NCI-H1417 treated with DMSO at 0.1 percent for 48 hours (cell line): ENCODE results near the gene LINS1.
A peak's percentile ranks its signal among the peaks of the same experiment; 100 is the strongest.

Source experiments
- DNase-seq: peaks from one replicate; lab custom pipeline; 2025; lab: John Stamatoyannopoulos, UW

The LINS1 gene, protein sequence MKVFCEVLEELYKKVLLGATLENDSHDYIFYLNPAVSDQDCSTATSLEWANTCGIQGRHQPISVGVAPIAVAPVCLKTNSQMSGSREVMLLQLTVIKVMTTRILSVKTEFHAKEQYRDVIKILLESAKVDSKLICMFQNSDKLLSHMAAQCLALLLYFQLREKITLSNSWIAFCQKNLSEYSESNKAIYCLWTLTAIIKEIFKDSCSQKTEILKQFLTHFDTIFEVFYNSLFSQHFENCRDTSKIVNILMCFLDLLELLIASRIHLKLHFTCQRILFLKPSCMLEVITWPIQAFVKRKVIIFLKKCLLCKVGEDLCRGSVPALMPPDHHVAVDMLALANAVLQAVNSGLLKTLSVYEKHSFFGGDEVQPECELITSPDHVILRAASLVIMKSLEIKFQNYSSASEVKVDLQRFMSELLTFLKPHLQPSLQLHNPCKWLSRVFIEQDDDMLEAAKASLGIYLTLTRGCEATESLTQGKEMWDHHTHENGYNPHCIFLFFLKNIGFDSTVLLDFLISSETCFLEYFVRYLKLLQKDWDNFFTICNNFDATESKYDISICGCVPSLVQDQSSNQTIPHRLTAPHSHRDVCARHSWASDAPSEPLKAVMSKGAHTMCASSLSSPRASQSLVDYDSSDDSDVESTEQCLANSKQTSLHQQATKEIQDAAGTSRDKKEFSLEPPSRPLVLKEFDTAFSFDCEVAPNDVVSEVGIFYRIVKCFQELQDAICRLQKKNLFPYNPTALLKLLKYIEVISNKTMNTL

DNA sequence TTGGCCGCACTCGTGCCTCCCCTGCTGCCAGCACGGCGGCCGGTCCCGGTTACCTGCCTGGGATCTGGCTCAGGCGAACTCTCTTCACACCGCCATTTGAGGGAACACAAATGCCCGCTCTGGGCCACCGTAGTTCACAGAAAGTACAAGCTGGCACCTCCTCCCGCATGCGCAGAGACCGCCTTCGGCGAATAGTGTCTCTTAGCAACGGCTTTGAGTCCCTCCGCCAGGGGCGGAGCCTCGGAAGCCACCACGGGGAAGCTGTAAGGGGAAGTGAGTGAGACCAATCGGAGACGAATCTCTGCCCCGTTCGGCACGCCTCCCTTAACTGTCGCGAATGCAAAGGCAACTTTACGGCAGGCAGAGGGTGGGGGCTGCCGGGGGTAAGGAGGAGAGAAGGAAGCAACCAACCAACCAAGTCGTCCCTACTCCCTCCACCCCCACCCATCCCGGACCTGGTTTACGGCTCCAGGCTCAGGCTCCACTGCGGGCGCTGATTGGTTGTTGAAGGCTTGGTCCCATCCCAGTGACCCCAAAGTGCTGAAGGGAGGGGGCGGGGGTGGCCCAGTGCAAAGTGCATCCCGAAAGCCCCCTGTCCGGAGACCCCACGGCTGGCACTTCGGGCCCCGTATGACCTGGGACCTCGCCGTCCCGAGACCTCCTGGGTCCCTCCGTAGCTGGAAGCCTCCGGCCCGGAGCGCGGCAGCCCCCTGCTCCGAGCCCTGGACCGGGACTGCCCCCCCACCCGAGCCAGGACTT lies at the start of gene LINS1, which contains the start of gene ASB7:
TSS of gene LINS1 (minus strand) at position 121 of the 759 bp plus-strand sequence. CDS start 21,342 bp downstream, outside the sequence.
TSS of gene ASB7 (plus strand) at position 526 of the 759 bp plus-strand sequence. CDS start 9,628 bp downstream, outside the sequence.
- DNase-seq: peak; percentile 99

DNA sequence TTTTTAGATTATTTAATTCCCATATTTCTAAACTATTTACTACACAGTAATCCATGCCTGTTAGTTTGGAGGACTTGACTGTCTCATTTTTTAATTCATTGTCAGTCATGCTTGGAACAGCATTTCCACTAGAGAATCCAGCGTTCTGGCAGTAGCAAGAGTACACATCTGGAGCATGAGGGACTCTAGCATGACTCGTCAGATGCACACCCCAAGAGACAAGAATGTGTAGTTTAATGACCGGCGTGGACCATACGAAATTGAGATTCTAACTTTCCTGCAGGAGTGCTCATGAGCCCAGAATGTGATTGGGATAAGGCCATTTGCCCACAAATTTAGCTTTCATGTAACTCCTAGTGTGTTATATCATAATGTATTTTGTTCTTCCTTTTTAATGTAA lies 49.3 kb upstream of the LINS1 start:
- no peak for DNase-seq

DNA sequence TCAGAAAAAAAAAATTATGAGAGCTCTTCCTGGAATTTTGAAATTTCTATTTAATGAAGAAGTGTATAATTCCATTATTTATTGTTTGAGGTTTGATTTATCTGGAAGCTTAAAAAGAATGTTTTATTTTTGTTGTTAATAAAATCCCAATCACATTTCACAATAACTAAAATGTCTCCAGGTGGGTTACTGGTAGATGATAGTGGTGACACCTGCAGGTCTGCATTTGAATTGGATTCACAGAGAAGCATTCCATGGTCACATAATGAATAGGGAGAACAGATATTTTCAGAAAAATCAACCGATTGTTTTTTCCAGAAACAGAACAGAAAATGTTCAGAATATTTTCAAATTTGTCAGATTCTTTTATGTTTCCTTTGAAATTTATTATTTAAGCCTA lies 48.7 kb upstream of the LINS1 start:
- DNase-seq: no peak

DNA sequence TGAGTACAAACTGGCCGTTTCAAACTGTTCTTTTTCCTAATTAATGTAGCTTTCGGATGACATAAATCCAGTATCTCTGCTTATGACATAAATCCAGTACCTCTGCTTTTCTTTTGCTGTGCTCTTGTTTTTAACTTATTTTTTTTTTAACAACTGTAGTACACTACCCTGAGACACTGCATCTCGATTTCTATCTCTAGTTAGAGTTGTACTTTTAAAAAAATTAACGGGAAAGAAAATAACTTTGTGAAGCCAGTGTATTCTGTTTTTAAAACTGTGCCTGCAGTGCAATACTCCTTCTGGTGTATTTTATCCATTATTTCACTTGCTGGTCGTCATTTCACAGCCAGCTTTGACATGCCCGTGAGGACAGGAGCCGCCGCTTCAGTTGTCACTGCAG lies 47.0 kb upstream of the LINS1 start:
- DNase-seq: no peak

DNA sequence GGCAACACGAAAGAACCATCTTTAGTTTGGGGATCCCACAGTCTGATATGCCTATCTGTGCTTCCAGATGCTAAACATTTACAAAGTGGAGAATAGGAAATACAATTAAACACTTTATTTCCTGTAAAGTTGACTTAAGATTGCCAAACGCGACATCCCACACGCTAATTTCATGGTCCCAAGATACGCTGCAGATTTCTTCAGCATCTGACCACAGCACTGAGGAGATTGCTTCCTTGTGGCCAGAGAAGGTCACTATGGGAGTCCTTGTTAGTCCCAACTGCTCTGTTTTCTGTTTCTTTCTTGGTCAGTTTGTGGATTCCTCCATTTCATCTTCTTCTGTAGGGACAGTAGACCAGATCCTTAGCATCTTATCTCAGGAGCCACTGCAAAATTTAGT lies 43.7 kb upstream of the LINS1 start:
- no peak for DNase-seq

DNA sequence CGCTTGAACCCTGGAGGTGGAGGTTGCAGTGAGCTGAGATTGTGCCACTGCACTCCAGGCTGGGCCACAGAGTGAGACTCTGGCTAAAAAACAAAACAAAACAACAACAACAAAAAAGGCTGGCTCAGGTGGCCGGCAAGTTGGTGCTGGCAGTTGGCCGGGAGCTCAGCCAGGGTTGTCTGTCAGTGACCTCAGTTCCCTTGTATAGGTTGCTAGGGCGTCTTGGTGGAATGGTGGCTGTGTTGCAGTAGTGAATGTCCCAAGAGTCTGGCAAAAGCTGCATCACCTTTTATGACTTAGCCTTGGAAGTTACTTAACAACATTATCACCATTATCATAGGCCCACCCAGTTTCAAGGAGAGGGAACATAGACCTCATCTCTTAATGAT lies 41.0 kb upstream of the LINS1 start:
- DNase-seq: no peak

DNA sequence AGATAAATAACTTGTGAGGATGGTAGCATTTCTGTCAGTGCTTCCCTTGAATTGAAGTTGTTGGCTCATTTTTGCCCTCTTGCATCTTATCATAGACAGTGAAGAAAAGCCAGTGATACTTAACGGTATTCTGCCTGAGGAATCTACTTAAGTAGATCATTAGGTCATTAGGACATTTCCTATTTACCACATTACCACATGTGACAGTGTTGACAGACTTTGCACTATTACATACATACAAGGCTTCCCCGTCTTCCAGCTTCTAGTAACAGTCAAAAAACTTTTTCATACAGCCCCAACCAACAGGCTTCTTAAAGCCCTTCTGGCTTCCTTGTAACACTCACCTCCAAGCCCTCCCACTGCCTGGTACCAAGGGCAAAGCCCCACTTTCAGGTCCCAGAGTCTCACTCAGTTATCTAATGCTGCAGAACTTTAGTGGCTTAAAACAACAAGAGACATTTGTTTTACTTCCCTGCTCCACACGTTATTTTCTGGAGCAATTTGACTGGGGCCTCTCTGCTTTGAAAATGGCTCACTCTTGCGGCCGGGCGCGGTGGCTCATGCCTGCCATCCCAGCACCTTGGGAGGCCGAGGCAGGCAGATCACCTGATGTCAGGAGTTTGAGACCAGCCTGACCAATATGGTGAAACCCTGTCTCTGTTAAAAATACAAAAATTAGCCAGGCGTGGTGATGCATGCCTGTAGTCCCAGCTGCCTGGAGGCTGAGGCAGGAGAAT lies 40.4 kb upstream of the LINS1 start:
- DNase-seq: no peak

DNA sequence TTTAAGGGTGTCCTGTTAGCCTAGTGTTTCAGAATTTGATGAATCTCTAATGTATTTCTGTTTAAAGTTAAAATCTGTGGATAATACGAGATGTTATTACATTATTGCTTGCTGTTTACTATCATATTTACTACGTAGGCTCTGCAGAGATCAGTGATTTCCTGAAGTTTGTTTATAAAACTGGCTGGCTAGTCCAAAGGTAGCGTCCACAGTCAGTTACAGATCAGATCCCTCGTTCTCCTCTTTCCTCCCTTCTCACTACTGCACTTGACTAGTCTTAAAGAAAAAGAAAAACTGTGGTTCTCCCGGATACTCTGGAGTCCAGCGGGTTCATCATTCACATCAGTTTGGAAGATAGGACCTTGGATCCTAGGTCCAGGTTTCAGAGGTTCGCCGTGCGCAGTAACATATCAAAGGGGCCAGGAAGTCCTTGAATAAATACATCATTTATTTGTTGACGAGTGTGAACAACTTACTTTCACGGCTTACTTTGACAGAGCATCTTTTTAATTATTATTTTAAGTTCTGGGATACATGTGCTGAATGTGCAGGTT lies 36.3 kb upstream of the LINS1 start:
- DNase-seq: no peak

DNA sequence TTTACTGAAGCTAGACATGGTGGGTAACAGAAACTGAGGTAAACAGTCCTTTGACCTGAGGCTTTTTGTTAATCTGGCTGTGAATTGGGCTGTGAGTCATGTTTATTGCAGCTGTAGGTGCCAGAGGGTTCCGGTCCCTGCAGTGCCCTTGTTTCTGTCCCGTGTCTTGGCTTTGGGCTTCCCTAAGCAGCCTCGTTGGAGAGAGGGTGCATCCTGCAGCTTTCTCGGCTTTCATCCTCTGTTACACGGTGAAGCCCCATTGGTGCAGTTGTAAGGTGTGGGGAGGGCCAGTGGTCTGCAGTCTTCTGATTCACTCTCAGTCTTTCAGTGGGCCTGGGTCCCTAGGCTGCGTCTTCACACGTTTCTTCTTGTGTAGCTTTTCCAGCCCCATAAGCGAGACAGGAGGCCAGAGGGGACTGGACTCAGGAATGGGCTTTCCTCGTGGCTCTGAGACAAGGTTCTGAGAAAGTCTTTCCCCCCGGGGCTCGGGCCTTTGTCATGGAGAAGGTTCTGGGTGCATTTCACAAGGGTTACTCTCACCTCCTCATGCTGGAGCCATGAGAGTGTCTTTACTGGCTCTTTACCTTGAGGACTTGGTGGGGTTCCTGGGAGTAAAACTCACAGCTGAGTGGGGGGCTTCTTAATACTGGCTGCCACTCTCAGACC lies 33.6 kb upstream of the LINS1 start:
- DNase-seq: no peak

DNA sequence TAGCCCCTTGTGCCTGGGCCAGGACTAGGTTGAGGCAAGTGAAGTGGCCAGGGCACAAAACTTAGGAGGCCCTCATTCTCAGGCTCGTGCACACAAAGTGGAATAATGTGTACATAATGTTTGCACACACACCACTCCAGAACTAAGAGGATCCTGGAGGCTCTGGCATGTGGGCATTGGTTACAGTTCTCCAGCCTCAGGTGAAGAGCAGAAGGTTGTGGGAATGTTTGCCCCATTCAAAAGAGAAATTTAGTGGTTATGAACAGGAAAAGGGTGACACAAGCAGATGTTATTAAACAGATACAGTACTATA lies 31.7 kb upstream of the LINS1 start:
- no peak for DNase-seq

DNA sequence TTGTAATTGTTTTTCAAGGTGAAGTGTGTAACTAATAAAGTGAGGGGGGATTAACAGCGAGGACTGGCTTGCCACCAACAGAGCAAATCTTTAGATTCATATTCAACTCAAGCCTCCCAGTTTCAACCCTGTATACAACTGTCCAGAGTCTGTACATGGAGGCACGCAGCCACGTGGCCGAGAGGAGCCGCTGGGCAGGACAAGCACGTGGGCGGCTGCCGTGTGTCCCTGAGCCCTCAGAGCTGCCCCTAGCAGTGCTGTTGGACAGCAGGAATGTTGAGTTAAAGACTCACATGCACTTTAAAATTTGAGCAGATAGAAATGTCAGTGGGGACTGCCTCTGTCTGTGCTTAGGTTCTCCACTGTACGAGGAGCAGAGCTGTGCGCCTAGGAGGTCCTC lies 29.8 kb upstream of the LINS1 start:
- no peak for DNase-seq

DNA sequence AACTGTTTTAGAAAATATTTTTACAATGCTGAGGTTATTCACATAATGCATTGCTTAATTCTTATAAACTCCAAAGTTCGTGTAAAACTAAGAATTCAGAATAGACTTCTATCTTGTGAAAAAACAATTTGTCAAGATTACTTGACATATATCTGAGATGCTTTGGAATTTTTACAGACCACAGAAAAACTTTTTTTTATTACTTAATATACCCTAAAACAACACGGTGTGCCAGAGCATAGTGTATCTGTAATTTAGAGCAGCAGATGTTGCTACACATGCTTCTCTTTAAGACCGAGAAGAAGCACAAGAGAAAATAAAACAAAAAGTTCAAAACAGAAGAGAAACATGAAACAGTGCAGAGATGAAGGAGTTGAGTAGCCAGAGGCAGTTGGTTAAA lies 26.8 kb upstream of the LINS1 start:
- no peak for DNase-seq

DNA sequence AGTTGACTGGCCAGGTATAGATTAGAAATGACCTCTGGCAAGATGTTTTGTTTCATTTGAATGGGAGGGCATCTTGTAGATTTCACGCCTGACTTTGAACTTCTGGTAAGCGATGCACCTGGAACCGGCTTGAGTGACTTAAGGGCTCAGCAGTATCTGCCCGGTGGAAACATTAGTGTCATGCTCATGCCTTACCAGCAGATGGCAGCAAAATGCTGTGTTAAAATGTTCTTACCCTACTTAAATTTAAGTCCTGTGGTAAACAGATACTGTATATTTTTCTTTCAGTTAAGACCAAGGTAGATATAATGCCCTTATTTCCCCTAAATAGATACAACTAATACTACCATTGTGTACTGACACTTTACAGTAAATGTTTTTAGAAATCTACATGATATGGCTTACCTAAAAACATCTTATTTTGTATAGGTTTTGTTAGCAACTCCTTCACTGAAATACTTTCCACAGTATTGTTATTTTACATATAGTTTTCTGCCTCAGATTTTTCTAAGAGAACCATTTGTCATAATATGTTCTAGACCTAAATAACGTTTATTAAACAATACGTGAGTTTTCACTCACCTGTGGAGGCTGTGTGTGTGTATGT lies 25.9 kb upstream of the LINS1 start:
- DNase-seq: peak; percentile 48

DNA sequence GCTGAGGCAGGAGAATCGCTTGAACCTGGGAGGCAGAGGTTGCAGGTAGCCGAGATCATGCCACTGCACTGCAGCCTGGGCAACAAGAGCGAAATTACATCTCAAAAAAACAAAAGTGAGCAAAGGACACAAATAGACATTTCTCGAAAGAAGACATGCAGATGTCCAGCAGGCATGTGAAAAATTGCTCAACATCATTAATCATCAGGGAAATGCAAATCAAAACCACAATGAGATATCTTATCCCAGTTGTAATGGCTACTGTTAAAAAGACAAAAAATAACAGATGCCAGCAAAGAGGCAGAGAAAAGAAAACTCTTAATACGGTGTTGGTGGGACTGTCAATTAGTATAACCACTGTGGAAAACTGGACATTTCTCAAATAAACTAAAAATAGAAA lies 21.3 kb upstream of the LINS1 start:
- no peak for DNase-seq

DNA sequence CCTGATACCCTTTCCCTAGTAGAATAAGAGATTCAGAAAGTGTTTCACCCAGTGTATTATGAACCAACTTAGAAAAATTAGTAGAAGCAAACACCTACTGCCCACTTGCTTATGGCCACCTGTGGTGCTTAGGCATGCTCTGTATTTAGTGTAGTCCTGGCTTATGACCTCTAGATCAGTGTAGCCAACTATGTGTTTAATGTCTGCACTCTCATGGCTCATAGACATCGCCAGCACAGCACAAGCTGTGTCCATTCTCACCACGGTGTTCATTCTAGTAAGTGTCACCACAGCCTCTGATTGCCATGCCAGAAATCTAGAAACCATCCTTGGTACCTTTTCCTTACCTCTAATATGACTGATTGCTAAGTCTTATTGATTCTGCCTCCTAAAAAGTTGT lies 14.7 kb upstream of the LINS1 start:
- no peak for DNase-seq

DNA sequence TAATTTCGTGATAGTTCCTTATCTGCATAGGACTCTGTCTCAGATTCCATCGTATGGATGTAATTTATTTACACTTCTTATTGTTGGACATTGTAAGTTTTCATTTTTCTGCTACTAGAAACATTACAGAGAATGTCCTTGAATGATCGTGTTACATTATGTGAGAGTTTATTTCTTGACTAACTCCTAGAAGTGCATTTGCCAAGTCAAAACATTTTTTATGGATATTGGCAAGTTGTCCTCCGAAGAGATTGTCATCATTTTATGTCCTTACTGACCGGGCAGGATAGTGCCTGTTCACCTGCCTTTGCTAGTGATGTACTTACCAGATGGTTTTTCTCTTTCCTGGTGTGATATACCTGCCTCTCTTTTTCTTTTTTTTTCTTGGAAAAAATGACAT lies 13.8 kb upstream of the LINS1 start:
- DNase-seq: no peak

DNA sequence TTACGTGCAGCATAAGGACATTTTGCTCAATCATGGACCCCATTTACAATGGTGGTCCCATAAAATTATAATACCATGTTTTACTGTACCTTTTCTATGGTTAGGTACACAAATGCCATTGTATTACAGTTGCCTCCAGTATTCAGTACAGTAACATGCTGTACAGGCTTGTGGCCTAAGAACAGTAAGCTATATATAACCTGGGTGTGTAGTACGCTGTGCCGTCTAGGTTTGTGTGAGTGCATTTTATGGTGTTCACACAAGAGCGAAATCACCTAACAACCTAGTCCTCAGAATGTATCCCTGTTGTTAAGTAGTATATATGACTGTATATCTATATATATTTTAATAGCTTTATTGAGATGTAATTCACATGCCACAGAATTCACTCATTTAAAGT lies 12.9 kb upstream of the LINS1 start:
- no peak for DNase-seq

DNA sequence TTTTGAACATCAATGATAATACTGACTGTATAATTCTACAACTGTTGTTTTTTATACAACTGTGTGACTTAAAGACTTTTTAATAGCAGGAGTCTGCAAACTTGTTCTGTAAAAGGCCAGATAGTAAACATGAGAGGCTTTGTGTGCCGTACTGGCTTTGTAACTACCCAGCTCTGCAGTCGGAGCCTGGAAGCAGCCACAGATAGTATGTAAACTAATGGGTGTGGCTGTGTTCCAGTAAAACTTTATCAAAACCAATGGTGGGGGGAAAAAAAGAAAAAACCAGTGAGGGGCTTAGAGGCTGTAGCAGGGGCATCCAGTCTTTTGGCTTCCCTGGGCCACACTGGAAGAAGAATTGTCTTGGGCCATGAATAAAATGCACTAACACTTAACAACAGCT lies 12.4 kb upstream of the LINS1 start:
- DNase-seq: no peak

DNA sequence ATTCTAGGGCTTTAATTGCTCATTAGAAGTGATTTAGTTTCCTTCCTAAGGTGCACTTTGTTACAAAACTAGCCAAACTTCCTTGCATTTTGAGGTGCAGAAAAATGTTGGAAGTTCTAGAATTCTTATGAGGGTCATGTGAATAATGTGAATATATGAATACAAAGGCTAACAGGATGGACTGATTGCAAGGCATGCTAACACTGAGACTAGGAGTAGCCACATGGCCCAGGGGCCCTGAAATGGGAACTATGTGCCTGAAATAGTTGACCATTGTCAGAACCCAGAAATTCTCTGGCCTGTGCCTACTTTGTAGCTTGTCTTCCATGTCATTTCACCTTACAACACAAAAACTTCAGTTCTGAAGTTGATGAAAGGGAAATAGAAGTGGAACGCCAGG lies 11.2 kb upstream of the LINS1 start:
- no peak for DNase-seq

DNA sequence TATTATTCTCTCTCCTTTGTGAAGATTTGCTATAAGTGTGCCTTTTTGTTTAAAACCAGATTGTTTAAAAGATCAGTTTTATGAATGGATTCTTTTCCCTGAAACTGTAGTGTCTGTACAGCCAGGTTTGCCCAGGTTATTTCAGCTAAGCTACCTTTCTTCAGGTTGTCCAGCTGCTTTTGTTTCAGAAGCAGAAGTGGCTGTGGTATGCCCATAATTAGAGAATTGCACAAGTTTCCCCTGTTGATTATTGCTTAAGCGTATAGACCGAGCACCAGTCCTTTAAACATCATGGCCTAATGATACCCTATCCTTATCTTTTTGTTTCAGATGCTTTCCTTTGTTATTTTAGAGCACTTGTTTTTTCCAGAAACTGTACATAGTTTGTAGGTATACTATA lies 10.6 kb upstream of the LINS1 start:
- no peak for DNase-seq
